ENCODE measurements around the gene TRPM3. TPM values are rescaled to one million over a fixed set of nuclear protein-coding genes. Genes with fewer than 3 reads are reported as not detected.
A peak's percentile ranks its signal among the peaks of the same experiment; 100 is the strongest.
"Not testable (repeated sequence)": the region's sequence is repeated elsewhere in the genome, so short reads cannot be mapped to it uniquely, and the experiment has no call there.

Gene TRPM3
- total RNA-seq, 1 experiment from 2014 or later, result not detected

DNA sequence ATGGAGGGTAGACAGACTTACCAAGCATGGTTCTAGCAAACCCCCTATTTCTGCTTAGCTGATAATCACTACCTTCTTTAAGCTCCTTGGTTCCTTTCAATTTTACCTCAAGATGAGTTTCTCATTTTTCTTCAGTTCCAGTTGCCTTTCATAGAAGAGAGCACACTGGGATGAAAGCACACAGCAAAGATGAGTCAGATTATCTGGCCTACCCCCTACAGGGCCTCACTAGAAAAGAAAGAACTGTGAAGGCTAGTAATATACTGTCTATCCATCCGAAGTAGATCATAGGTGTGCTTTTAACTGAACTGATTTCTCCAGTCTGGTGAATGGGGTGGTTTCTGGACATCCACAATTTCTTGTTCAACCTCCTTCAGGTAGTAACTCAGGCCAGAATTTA lies 122.5 kb downstream of the TRPM3 start:
- DNase-seq (ENCODE audit: low read depth), result no peak

DNA sequence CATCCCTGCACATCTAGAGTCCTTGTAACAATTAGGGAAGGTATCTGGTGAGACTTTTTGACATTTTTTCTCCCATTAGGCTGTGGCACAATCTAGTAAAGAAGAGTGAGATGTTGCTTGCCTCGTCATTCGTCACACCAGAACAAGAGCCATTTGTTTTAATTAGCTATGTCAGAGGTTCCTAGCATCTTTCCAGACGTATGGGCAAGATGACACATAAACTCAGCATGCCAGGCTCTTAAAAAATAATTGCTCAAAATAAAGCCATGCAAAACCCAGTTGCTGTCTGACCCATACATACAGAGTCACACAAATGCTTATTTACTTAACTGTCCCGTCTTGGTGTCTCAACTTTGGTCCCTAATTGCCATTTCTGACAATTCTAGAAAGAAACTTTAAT lies 125.9 kb downstream of the TRPM3 start:
- DNase-seq (ENCODE audit: low read depth), result no peak

DNA sequence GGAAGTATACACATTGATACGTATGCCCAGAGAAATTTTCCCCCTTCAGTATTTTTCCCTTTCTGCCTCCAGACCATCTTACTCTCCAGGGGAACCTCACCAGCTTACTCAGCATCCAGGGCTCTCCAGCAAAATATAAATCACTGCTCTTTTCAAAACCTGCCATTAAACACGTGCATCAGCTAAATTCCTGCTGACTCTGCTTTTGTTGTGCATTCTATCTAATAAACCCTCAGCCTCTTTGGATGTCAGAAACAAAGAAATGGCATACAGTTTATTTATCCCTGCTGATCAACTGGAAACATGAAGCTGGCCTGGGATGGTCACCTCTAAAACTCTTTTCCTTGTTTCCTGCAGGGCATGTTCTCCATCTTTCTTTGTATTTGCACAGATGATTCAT lies 126.8 kb downstream of the TRPM3 start:
- DNase-seq (ENCODE audit: low read depth), result no peak

DNA sequence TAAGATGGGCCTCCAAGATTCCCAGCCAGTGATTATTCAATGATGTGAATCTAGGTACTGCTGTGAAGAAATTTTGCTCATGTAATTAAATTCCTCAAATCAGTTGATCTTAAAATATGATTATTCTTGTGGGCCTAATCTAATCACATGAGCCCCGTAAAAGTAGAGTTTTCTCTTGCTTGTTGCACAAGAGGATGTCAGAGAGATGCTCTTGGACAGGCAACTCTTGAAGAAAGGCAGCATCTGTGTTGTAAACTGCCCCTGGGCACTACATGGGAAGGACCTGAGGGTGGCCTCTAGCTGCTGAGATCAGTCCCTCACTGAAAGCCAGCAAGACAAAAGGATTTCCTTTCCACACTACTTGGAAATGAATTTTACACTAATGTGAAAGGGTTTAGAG lies 132.9 kb downstream of the TRPM3 start:
- no peak for DNase-seq (ENCODE audit: low read depth)

DNA sequence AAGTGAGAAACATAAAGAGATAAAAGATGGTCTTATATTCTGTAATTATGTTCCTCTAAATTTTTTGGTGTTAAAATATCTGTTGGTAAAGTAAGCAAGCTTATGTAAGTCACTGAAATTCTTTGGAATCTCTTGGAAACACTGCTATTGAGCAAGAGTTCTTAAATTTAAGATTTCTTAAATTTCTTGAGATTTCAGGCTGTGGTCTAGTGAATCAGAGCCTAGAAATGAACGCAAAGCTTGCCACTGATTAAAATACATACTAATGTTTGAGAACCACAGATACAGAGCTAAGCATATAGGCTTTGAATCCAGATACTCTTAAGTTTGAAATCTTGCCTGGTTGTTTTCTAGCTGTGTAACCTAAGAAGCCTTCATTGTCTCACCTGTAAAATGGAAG lies 133.4 kb downstream of the TRPM3 start:
- no peak for DNase-seq (ENCODE audit: low read depth)

DNA sequence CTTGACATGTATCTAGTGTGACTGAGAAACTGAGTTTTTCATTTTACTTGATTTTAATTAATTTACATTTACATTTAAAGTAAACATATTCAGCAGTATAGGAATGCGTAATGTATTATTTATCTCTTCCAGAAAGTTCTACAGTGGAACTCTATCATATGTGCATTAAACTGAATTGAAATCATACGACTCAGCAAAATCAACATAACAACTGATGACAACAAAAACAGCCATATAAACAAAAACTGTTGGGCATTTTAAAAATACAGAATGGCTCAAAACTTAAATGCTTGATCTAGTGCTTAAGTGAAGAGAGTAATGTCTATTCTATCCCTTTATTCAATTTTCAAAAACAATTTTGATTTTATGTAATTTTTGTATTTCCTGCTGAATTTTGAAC lies 134.4 kb downstream of the TRPM3 start:
- DNase-seq (ENCODE audit: low read depth), result no peak

DNA sequence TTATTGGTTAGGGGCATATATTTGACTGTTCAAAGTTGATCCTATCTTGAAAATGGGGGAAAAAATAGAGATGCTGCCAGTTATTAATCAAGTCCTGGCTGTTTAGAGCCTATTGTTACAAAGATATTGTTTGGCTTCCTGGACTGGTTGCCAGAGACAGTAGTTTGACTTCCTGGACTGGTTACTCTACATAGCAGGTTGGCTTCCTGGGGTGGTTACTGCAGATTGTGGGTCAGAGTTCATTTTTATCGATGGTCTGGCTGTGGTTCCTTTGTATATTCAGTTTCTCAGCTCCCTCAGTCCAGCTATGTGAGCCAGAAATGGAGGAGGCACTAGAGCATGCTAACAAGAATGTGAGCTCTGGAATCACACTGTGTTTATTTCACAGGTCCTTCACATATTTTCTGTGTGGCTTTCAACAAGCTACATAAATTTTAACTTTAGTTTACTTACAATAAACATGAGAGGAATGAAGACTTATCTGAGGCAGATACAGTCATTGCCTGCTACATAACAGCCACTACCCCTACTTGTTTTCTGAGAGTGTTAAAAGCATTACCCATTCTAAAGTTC lies 137.6 kb downstream of the TRPM3 start:
- no peak for DNase-seq (ENCODE audit: low read depth)

DNA sequence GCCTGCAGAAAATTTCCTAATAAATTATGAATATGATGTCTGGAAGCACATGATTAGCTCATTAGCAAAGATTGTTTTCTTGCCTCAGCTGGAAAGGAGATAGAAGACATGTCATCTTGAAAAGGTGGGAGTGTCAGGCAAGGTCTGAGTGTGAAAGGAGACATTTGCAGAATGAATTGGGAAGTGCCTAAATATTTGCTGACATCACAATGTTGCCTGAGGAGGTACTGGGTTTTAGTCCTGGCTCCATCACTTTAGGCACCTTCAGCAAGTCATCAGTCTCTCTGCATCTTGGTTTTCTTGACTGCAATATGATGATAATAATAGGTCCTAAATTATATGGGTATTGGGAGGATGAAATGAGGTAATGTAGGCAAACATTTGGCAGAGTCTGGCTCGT lies 140.1 kb downstream of the TRPM3 start:
- DNase-seq (ENCODE audit: low read depth), result no peak

DNA sequence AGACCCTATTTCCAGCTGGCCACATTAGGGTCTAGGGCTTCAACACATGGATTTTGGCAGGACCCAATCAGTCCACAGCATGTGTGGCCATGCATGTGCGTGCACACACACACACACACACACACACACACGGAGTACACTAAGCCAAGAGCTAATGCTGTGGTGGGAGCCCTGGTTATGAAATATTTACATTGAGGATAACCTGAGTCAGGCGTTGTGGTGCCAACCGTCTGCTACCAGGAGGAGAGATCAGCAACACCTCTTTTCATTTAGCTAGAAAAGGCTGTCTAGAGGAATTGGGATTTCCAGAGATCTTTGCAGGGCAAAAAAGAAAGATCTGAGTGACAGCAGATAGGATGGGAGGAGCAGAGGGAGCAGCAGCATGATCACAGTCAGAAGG lies 141.5 kb downstream of the TRPM3 start:
- no peak for DNase-seq (ENCODE audit: low read depth)

DNA sequence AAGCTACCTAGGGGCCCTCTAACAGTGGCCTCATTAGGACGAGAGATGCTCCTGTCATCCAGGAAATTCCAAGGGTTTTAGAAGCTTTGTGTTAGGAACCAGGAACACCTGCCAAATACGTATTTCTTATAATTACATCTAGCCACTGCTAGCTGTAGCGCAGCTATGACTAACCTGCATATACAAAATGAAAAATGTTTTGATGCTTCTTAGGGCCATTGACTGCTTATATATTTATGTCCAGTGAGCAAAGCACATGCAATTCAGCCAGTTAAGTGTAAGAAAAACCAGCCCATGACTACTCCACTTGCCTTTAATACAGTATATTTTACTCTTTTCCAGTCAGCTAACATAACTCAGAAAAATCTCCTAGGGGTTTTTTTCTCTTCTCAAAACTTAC lies 143.3 kb downstream of the TRPM3 start:
- no peak for DNase-seq (ENCODE audit: low read depth)

DNA sequence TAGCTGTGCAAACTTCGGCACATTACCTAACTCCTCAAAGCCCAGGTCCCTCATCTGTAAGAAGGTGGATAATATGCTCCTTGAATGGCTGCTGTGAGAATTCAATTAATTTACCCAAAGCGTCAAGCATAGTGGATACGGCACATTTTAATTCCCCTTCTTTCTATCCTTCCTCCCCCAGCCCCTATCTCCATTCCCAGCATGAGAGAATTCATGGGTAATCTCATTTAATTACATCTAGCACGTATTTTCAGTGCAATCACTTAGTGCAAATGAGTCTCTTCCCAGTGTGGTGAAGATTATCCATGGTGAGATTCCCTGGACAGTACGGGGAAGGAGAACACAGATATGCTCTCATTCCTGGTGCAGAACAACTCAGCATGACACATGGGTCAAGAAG lies 145.6 kb downstream of the TRPM3 start:
- no peak for DNase-seq (ENCODE audit: low read depth)

DNA sequence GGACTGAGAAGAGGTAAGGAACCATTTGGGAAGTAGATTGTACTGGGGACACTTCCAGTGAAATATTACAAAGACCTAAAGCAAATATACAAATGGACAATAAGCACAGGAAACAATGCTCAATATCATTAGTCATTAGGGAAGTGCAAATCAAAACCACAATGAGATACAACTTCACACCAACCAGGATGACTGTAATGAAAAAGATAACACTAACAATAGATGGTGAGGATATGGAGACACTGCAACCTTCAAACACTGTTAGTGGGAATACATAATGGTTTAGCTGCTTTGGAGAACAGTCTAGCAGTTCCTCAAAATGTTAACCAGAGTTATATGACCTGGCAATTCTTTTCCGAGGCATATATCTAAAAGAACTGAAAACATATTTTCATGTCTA lies 149.7 kb downstream of the TRPM3 start:
- DNase-seq (ENCODE audit: low read depth), result no peak

DNA sequence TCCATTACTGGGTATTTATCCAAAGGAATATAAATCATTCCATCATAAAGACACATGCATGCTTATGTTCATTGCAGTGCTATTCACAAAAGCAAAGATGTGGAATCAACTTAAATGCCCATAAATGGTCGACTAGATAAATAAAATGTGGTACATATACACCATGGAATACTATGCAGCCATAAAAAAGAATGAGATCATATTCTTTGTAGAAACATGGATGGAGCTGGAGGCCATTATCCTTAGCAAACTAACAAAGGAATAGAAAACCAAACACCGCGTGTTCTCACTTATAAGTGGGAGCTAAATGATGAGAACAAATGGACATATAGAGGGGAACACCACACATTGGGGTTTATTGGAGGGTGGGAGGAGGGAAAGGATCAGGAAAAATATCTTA lies 155.0 kb downstream of the TRPM3 start:
- DNase-seq (ENCODE audit: low read depth), result not testable (repeated sequence)

DNA sequence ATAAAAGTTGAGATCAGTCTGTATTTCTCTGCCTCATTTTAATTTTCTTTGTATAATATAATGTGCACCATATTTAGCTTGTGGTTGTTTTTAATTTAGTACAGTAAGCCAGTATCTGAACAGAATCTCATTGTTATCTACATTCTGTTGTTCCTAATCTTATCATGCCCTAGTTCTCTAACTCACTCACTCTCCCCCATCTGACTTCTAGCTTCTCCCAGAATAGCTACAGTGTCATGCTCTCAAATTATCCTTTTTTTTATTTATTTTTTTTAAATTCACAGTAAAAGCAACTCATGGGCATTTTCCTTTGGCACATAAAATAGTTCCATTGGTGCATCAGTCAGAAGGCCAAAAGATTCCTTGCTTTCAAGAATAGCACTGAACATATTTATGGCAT lies 156.6 kb downstream of the TRPM3 start:
- DNase-seq (ENCODE audit: low read depth), result no peak

DNA sequence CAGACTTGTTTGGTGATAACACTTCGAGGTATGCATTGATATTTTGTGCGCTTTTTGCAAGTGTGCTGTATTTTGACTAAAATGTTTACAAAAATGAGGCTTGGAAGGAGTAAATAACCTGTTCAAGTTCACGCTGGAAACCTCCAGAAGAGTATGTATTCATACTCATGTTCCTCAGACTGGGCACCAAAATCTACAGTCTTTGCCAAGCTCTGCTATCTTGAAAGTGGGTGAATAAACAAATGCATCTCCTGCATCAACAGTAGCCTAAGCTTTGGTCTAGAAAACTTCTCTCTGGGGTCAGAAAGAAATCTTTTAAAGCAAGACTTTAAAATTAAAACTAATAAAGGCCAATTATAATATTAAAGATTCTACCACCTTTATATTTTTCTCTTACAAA lies 157.9 kb downstream of the TRPM3 start:
- no peak for DNase-seq (ENCODE audit: low read depth)

DNA sequence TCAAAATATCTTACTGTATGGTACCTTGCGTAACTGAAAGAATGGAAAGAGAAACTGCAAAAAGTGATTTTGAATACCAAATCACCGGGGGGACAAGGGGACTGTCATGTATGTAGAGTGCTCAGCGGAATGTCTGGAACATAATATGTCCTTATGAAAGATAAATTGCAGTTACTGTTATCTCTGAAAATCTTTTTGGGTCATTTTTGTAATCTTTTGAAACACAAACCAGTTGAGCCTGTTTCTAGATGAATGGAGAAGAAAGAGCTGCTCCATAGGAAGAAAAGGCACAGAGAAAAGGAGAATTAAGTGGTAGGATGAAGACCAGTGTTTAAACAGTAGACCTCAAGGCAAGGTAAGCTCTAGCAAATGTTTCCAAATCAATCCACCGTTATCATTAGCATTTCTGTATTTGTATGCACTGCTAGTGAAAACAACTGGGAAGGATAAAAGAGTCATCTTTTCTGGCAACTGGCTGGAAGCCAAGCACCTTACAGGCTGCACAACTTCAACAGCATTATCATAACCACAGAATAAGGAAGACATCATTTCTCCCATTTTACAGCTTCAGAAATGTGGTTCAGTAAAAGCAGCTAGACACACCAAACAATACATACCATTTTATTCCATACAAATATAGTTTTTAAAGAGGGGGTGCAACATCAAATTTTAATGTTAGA lies 158.5 kb downstream of the TRPM3 start:
- peak; percentile 0 for DNase-seq (ENCODE audit: low read depth)

DNA sequence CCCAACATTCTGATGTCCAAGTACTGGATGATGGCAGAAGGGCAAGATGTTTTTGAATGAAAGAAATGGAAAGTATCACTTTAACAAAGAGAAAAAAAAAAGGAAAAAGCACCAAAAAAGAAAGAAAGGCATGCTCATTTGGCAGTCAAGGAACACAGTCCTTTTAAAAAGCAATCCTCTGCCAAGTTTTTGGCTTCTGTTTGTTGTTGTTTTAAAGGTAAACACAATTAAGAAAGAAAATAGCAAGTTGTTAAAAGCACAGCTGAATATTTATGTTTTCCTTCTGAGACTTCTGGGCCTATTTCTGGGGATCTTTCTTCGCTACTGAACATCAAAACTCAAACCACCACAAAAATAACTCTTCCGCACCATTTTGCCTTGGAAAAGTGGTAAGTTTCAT lies 162.1 kb downstream of the TRPM3 start:
- DNase-seq (ENCODE audit: low read depth), result no peak

DNA sequence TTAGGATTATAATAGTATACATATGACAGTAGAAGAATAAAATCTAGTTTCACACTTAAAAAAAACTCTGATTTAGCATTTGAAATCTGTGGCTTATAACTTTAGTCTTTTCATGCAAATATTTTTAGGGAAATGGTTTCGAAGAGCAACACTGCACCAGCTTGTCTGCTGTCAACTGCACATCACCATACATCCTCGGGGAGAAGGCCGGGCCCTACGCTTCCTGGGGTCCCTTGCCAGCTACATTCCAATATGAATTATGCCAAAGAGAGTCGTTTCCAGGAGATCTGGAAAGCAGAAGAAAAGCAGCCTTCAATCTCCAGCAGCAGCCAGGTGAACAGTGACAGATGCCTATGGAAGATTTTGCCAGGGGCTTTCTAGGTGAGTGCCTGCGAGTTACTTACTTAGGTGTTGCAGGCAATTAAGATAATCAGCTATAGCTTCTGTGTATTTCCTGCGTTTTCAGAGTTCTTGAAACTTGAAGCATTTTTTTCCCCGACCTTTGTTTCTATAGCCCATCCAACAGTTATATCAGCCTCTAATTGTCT lies 166.8 kb downstream of the TRPM3 start:
- DNase-seq (ENCODE audit: low read depth), result no peak

DNA sequence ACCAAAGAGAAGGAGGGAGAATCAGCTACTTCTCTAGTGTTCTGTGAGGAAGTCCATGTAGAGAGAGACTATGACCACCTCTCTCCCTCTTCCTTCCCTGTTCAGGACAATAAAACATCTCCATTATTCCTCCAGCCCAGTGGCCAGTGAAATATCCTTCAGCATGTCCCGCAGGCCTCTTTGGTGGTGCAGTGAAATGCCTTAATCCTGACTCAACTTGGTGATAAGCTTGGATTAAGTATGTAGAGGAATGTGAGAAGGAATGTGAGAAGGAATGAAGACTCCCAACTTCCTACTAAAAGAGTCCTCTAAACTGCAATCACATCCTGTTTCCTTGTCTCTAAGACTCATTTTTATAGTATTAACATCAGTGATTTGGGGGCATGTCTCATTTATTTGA lies 167.3 kb downstream of the TRPM3 start:
- DNase-seq (ENCODE audit: low read depth), result peak; percentile 70

DNA sequence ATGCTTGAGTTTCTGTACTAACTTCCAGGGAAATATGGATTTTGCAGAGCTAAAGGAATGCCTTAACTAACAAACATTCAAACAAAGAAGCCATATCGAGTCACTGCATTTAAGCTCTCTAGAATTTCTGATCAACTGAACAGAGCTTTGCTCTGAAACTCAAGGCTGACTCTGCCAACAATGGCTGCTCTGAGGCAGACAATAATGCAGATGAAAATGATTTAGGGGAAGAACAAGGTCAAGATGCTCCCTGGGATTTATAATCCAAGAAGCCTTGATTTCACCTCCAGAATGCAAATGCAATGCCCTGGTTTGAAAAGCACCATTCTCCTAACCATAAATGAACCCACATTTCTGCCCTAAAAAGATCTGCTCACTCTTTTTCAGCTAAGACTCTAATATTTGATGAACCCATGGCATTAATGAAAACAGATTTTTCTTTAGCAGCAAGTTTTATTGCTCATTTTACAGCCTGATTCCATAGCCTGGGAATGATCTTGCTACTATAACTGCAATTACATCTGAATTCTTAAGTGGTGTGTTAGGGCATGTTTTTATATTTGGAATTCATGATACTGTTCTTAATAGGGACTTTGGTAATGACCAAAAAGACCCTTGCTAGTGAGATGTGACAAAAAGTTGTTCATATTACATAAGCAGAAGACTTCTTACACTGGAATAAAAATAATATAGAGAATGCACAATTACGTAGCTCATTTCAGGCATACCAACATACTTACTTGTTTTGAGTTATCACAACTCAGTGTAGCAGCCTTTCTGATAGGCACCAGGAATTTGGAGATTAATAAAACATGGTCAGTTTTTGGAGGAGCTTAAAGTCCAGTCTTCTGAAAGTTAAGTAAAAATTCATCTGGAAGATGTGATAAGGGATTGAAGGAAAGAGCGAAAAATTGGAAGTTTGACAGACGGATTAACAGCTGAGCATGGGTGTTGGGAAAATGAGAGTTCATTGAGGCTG lies 169.4 kb downstream of the TRPM3 start:
- no peak for DNase-seq (ENCODE audit: low read depth)

DNA sequence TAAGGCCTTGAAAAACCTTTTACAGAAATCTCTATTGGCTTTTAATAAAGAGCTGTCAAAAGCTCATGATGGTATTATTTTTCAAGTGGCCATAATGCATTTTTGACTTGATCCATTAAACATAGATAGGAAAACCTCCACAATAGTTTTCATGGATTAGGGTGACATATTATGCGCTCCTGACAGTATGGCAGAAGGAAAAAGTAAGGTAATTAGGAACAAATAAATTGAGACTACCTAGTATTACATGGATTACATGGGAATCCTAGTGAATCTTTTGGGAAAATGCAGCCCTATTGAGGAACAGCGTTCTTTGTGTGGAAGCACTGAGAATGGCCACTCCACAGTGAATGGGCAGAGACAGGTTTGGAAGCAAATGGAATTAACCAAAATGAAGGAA lies 171.2 kb downstream of the TRPM3 start:
- no peak for DNase-seq (ENCODE audit: low read depth)

DNA sequence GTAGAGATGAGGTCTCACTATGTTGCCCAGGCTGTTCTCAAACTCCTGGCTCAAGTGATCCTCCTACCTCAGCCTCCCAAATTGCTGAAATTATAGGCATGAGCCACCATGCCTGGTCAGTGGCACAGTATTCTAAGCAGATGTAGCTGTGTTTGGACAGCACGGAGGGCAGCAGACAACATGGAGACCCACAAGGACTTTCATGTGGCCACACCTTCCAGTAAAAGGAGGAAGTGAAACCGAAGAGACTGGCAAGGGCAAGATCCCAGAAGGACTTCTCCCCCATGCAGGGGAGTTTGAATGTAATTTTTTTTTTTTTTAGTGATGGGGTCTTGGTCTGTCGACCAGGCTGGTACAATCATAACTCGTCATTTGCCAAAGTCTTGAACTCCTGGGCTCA lies 172.2 kb downstream of the TRPM3 start:
- DNase-seq (ENCODE audit: low read depth), result no peak

DNA sequence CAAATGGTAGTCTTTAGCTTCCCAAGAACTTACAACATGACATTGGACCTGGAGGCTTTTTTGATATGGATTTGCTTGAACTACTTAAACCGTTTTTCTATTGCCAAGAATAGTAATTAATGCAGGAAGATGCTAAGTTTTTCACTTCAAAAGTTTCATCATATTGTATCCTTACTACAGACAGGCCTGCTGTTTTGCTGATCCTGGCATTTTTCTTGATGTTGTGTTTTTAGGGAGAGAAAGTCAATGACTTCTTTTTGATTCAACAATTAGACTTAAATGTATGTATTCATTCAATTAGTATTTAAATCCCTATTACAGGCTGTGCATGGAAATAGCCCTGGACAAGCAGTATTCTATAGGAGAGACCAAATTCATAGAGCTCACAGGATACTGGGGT lies 172.7 kb downstream of the TRPM3 start:
- no peak for DNase-seq (ENCODE audit: low read depth)

Data from RPMI7951 (cell line).